B cell (primary cell): Measurements from ENCODE around the gene HOXB1. TPM values are rescaled to one million over a fixed set of nuclear protein-coding genes. Genes with fewer than 3 reads are reported as not detected.

Experiments used
- ATAC-seq: fragments of 200-7000 bp; cut with Tn5 transposase; one replicate; pipeline ENCODE4 v1.10.0; 2021; ENCODE audit warnings: low read depth, mild to moderate bottlenecking, moderate number of reproducible peaks, moderate library complexity
- CTCF ChIA-PET: fragments of 350-600 bp; sonication (Branson Sonifier 250); formaldehyde crosslinking; loops from one replicate; lab custom pipeline; 2021; ENCODE audit warnings: antibody characterized with exemption, inconsistent platforms; lab: Charles Lee
- POLR2A ChIA-PET: fragments of 350-600 bp; sonication (Branson Sonifier 250); formaldehyde crosslinking; loops from one replicate; lab custom pipeline; 2021; ENCODE audit warnings: antibody characterized with exemption; lab: Charles Lee
- DNase-seq: peaks from one replicate; pipeline ENCODE4 v3.0.0; 2013
- H2AFZ ChIP-seq: 2 replicates; pipeline ENCODE4 v1.6.1; 2012; ENCODE audit warnings: mild to moderate bottlenecking, low read depth, low read length; ENCODE audit not compliant: insufficient read depth, poor library complexity, severe bottlenecking
- H3K27ac ChIP-seq, 2 donors: 1 replicate in 1 of 2; 2 replicates in 1 of 2; pipeline ENCODE4 v1.5.1; 2012 to 2013; ENCODE audit warnings: low read length in 2 of 2, mild to moderate bottlenecking in 2 of 2, moderate library complexity in 1 of 2
- H3K27me3 ChIP-seq, 4 experiments: fragments of 200-600 bp in 1 of 4; sonication (generic) in 1 of 4; replicated peaks in 1 of 4; 1 replicate in 2 of 4; 2 replicates in 2 of 4; pipeline versions ENCODE4 v1.6.1 to v1.7.0; 2013 to 2016; ENCODE audit warnings: low read length in 3 of 4, mild to moderate bottlenecking in 2 of 4, mixed read lengths in 1 of 4, moderate library complexity in 1 of 4; ENCODE audit not compliant: insufficient read depth in 4 of 4, control insufficient read depth in 3 of 4; ENCODE audit errors: control extremely low read depth in 1 of 4
- H3K36me3 ChIP-seq, 2 experiments: replicated peaks in 1 of 2; 1 replicate in 1 of 2; 2 replicates in 1 of 2; pipeline versions ENCODE4 v1.6.1 to v1.7.1; 2013; ENCODE audit warnings: low read length in 1 of 2; ENCODE audit not compliant: insufficient read depth in 2 of 2, control insufficient read depth in 1 of 2; ENCODE audit errors: control extremely low read depth in 1 of 2, extremely low read depth in 1 of 2
- H3K4me1 ChIP-seq, 2 donors: fragments of 200-600 bp in 1 of 2; sonication (generic) in 1 of 2; 1 replicate in 1 of 2; 2 replicates in 1 of 2; pipeline versions ENCODE4 v1.5.1 to v1.6.1; 2013 to 2017; ENCODE audit warnings: low read length in 2 of 2; ENCODE audit not compliant: control insufficient read depth in 2 of 2, insufficient read depth in 2 of 2
- H3K4me2 ChIP-seq: replicated peaks from 2 replicates; pipeline ENCODE3; 2012; ENCODE audit warnings: mild to moderate bottlenecking, low read depth, low read length; ENCODE audit not compliant: poor library complexity, severe bottlenecking
- H3K4me3 ChIP-seq, 5 experiments: fragments of 200-600 bp in 1 of 5; sonication (generic) in 1 of 5; 1 replicate in 3 of 5; 2 replicates in 2 of 5; pipeline versions ENCODE4 v1.5.1 to v1.7.0; 2011 to 2016; ENCODE audit warnings: low read length in 4 of 5, mild to moderate bottlenecking in 4 of 5, low read depth in 2 of 5, control low read depth in 1 of 5, moderate library complexity in 1 of 5; ENCODE audit not compliant: insufficient read depth in 1 of 5; ENCODE audit errors: control extremely low read depth in 1 of 5, extremely low read depth in 1 of 5
- H3K79me2 ChIP-seq: fragments of 200-600 bp; sonication (generic); one replicate; pipeline ENCODE4 v1.6.0; 2016; ENCODE audit warnings: low read length; ENCODE audit not compliant: control insufficient read depth, insufficient read depth
- H3K9ac ChIP-seq: fragments of 200-600 bp; sonication (generic); 2 replicates; pipeline ENCODE4 v1.6.1; 2017; ENCODE audit warnings: mild to moderate bottlenecking, low read length, moderate library complexity
- H3K9me3 ChIP-seq, 3 donors: one replicate each; pipeline versions ENCODE4 v1.6.1 to v1.7.1; 2013; ENCODE audit warnings: low read length in 2 of 3; ENCODE audit not compliant: control insufficient read depth in 2 of 3, insufficient read depth in 1 of 3; ENCODE audit errors: control extremely low read depth in 1 of 3
- H4K20me1 ChIP-seq: 2 replicates; pipeline ENCODE4 v1.6.0; 2012; ENCODE audit warnings: mild to moderate bottlenecking, low read length; ENCODE audit not compliant: insufficient read depth, control insufficient read depth, poor library complexity, severe bottlenecking
- H3K27ac Mint-ChIP-seq: one replicate; pipeline ENCODE4 v1.8.0; 2021; ENCODE audit warnings: mixed read lengths
- H3K27me3 Mint-ChIP-seq: one replicate; pipeline ENCODE4 v1.8.0; 2021; ENCODE audit warnings: mixed read lengths
- H3K4me1 Mint-ChIP-seq: one replicate; pipeline ENCODE4 v1.8.0; 2021; ENCODE audit warnings: mixed read lengths
- H3K4me3 Mint-ChIP-seq: one replicate; pipeline ENCODE4 v1.8.0; 2021; ENCODE audit warnings: mixed read lengths
- H3K9me3 Mint-ChIP-seq: one replicate; pipeline ENCODE4 v1.8.0; 2022; ENCODE audit warnings: mixed read lengths; ENCODE audit not compliant: insufficient read depth
- EZH2 ChIP-seq: IDR thresholded peaks from 2 replicates; pipeline ENCODE4 v1.6.1; 2012; ENCODE audit warnings: borderline replicate concordance, low read depth, mild to moderate bottlenecking, moderate library complexity, low read length; ENCODE audit not compliant: insufficient read depth, poor library complexity, severe bottlenecking
- WGBS: methylation state at CpG from one replicate; pipeline ENCODE4 v1.1.5; 2013; ENCODE audit warnings: missing lambda C conversion rate; ENCODE audit not compliant: insufficient coverage; 5-methylcytosine and 5-hydroxymethylcytosine counted together
- intact Hi-C: fragments of 100-400 bp; cut with micrococcal nuclease; formaldehyde crosslinking; loops from one replicate; pipeline ENCODE4 v1.10.0; 2022
- polyA plus RNA-seq: library from polyadenylated mRNA; depleted of rRNA; stranded (reverse); fragments of >200 nt; gene quantifications from 2 replicates; pipeline ENCODE4 v1.2.3, GENCODE V29; 2012
- total RNA-seq, 2 donors: library from RNA; stranded (reverse); fragments of 120-200 nt in 1 of 2; gene quantifications; 1 replicate in 1 of 2; 2 replicates in 1 of 2; pipeline versions ENCODE4 v1.2.3 to v1.2.4, GENCODE V29; 2013 to 2022
- TF ChIP-seq, protein P1 (sequence below): fragments of 200-600 bp; IDR thresholded peaks from one replicate; pipeline ENCODE4 v1.8.0; 2022; ENCODE audit warnings: antibody characterized with exemption, mild to moderate bottlenecking

Gene HOXB1
- total and polyA plus RNA-seq, 2 donors (not counting 1 experiment from before 2014, with no cell fraction given), result not detected

DNA sequence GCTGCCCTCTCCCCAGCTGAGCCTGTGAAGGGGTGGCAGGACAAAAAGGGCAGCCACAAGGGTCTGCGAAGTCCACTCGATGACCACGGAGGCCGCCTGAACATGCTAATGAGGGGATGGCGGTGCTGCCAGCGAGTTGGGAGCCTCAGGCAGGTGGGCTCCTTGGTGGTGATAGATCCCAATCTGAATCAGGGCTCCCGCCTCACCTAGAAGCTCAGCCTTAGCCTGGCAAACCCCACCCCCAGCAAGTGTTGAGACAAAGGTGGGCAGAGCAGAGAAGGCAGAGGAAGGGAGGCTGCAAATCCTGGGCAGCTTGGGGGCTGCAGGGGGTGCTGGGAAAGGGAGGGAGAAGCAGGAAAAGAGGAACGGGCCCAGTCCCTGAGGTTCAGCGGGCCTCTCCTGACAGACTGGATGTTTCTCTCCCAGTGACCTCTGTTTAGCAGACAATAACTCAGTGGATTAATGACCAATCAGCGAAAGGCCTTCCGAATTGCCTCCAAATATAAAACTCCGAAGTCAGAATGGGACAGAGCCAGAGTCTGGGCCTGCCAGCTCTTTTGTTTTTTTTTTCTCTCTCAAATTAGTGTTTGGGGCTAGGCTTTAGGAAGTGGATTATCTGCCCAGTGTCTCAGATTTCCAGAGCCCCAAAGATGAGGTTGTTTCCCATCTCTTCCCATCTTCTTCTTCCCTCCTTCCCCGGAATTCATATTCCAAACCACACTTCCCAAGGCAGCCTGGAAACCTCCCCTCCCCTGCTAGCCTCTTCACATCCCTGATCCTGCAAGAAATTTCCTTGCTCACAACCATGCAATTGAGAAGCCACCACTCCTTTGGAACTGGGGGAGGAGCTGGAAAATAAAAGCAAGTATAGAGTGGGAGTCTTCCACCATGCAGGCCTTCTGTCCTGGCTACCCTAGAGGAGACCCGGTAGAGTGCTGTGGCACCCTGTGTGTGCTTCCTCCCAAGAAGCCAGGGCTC, 29.3 kb upstream of the HOXB1 start:
- peaks cover 36% of the 10 kb centered on the region for H3K27me3 Mint-ChIP-seq
- 89% methylated on average over 9 of the region's 14 CpGs for WGBS
- no peak overlapping the region for H3K4me2 ChIP-seq

More for the DNA sequence above, 29.3 kb upstream of the HOXB1 start:
- Histone ChIP-seq H3K9me3 (no peaks in the 10 kb centered on the region), H3K27me3 (peaks cover 0 to 41% (median 12%) of the 10 kb centered on the region in 4 experiments), H4K20me1 (no peaks in the 10 kb centered on the region), H3K79me2 (no peaks in the 10 kb centered on the region), H2AFZ (no peak overlapping the region), H3K27ac (no peak overlapping the region), H3K9ac (no peak overlapping the region), H3K4me3 (no peak overlapping the region), H3K4me1 (peaks cover 0 to 4% of the 10 kb centered on the region in 2 donors), H3K36me3 (no peaks in the 10 kb centered on the region)
- Mint-ChIP-seq H3K9me3 (no peaks in the 10 kb centered on the region), H3K27ac (no peak overlapping the region), H3K4me1 (peaks cover 8% of the 10 kb centered on the region), H3K4me3 (no peak overlapping the region)
- CTCF ChIA-PET, result no interaction called here
- POLR2A ChIA-PET, result no interaction called here
- DNase-seq, result no peak
- intact Hi-C loops, result no loop called here
- no peak for TF ChIP-seq EZH2
- TF ChIP-seq, protein P1, sequence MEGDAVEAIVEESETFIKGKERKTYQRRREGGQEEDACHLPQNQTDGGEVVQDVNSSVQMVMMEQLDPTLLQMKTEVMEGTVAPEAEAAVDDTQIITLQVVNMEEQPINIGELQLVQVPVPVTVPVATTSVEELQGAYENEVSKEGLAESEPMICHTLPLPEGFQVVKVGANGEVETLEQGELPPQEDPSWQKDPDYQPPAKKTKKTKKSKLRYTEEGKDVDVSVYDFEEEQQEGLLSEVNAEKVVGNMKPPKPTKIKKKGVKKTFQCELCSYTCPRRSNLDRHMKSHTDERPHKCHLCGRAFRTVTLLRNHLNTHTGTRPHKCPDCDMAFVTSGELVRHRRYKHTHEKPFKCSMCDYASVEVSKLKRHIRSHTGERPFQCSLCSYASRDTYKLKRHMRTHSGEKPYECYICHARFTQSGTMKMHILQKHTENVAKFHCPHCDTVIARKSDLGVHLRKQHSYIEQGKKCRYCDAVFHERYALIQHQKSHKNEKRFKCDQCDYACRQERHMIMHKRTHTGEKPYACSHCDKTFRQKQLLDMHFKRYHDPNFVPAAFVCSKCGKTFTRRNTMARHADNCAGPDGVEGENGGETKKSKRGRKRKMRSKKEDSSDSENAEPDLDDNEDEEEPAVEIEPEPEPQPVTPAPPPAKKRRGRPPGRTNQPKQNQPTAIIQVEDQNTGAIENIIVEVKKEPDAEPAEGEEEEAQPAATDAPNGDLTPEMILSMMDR, result no peak
- no peak for ATAC-seq
